MG63 (cell line): Measurements from ENCODE around the gene SLC10A1. TPM values are rescaled to one million over a fixed set of nuclear protein-coding genes. Genes with fewer than 3 reads are reported as not detected.

Experiments used
- DNase-seq: peaks from one replicate; pipeline ENCODE4 v3.0.0-alpha.2; 2020
- H3K27me3 ChIP-seq: fragments of 250-450 bp; sonication (Bioruptor Pico); 2 replicates; pipeline ENCODE4 v1.5.1; 2020; ENCODE audit warnings: mild to moderate bottlenecking, moderate library complexity
- H3K36me3 ChIP-seq: fragments of 250-450 bp; sonication (Bioruptor Pico); 2 replicates; pipeline ENCODE4 v1.5.1; 2020; ENCODE audit warnings: mild to moderate bottlenecking, moderate library complexity
- H3K4me3 ChIP-seq: fragments of 250-450 bp; sonication (Bioruptor Pico); 2 replicates; pipeline ENCODE4 v1.5.1; 2020; ENCODE audit warnings: mild to moderate bottlenecking, moderate library complexity
- H3K9me3 ChIP-seq: fragments of 250-450 bp; sonication (Bioruptor Pico); 2 replicates; pipeline ENCODE4 v1.5.1; 2020; ENCODE audit warnings: mild to moderate bottlenecking, moderate library complexity
- total RNA-seq: library from RNA; depleted of rRNA; stranded (reverse); fragments of >200 nt; shearing (Covaris generic); gene quantifications from 2 replicates; pipeline ENCODE4 v1.2.3, GENCODE V29; 2014; ENCODE audit warnings: low replicate concordance

Gene SLC10A1
- total RNA-seq, 1 experiment from 2014 or later = not detected

DNA sequence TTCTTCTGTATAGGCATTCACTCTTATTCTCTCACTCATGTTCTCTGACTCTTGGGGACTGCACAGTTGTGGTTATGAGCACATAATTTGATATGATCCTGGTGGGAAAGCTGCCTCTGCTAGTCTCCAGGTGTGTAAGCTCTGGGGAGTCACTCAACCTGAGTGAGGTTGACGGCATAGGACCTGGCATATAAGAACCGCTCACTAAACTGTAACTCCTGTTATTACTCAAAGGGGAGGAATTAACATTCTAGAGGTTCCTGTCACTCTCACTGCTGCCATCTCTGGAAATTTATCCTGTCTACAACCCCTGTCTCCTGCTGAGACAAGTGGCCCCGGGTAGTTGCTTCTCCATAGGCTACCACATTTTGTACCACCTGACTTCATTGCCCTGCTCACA lies 16.1 kb downstream of the SLC10A1 start:
- Histone ChIP-seq H3K9me3 (no peaks in the 10 kb centered on the region), H3K4me3 (no peak overlapping the region), H3K36me3 (peaks cover 27% of the 10 kb centered on the region), H3K27me3 (no peaks in the 10 kb centered on the region)
- DNase-seq = no peak

DNA sequence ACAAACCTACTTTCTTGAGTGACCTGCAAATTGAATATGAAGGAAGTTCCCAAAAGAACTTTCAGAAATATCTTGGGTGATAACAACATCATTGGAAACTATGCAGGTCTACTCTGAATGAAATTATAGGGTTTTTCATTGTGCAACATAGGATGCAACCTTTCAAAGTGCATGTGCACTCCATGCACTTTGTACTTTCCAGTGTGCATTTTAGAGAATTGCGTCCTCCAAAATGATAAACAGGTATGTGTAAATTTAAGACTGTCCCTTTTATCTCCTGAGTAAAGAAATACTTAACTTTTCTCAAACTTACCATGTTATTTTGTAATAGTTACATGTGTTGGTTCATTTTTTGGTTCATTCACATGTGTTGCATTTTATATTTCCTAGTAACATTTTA lies 16.9 kb downstream of the SLC10A1 start:
- Histone ChIP-seq H3K9me3 (no peaks in the 10 kb centered on the region), H3K4me3 (no peak overlapping the region), H3K27me3 (no peaks in the 10 kb centered on the region), H3K36me3 (peaks cover 36% of the 10 kb centered on the region)
- no peak for DNase-seq

DNA sequence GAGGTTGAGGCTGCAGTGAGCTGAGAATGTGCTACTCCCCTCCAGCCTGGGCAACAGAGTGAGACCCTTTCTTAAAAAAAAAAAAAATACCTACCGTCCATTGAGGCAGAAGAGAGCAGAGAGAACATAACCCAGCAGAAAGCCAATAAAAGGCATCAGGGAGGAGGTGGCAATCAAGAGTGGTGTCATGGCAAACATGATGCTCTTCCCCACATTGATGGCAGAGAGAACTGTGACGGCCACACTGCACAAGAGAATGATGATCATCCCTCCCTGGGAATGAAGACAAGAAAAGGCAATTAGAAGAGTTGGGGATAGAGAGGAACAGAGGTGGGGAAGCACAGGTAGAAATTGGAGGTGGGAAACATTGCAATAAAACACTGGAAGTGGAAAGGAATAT lies 18.0 kb downstream of the SLC10A1 start:
- Histone ChIP-seq H3K36me3 (peaks cover 43% of the 10 kb centered on the region), H3K27me3 (no peaks in the 10 kb centered on the region), H3K4me3 (no peak overlapping the region), H3K9me3 (no peaks in the 10 kb centered on the region)
- DNase-seq = no peak

DNA sequence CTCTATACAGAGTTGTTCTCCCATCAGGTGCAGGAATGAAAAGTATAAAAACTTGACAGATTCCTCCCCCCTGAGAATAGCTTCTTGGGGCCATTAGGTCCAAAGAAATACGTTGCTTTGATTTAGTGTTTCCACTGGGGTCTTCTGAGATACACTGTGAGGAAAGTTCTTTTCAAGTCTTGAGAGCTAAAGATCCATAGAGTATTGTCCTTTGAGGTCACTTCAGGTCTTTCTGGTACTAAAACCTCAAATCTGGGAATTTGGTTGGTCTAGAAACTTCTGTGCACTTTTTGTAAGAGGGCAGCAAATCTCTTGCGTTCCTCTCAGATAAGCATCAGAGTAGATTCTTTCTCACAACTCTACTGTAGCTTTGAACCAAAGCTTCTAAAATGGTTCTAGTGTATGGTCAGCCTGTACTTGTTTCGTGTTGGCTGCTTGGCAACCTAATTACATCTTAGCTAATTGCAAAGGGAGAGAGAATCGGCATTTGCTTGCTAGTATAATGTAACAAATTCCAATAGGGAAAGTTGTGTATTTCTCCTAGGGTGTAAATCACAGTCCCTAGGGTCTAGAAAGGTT lies 20.1 kb downstream of the SLC10A1 start:
- no peak for DNase-seq
- peaks cover 61% of the 10 kb centered on the region for H3K36me3 ChIP-seq
- H3K4me3 ChIP-seq = no peak overlapping the region
- H3K27me3 ChIP-seq = no peaks in the 10 kb centered on the region
- H3K9me3 ChIP-seq = no peaks in the 10 kb centered on the region

DNA sequence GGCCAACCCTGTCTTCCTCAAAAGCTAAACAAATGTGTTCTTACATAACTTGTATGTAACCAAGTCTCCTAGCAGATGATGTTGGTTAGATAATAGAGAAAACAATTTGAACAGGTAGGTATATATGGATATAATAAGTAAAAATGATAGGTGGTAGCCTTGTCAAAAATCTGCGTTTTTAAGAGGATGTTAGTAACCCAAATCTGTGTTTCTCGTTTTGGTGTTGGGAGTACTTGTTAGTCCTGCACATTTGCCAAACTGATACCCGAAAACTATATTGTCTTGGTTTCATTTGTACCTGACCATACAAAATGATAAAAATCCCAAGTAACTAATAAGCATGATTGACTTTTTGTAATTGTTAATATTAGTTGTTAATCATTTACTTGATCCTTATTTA lies 22.0 kb downstream of the SLC10A1 start:
- no peaks in the 10 kb centered on the region for H3K27me3 ChIP-seq
- no peak for DNase-seq
- H3K36me3 ChIP-seq = peaks cover 76% of the 10 kb centered on the region
- no peak overlapping the region for H3K4me3 ChIP-seq
- no peaks in the 10 kb centered on the region for H3K9me3 ChIP-seq

DNA sequence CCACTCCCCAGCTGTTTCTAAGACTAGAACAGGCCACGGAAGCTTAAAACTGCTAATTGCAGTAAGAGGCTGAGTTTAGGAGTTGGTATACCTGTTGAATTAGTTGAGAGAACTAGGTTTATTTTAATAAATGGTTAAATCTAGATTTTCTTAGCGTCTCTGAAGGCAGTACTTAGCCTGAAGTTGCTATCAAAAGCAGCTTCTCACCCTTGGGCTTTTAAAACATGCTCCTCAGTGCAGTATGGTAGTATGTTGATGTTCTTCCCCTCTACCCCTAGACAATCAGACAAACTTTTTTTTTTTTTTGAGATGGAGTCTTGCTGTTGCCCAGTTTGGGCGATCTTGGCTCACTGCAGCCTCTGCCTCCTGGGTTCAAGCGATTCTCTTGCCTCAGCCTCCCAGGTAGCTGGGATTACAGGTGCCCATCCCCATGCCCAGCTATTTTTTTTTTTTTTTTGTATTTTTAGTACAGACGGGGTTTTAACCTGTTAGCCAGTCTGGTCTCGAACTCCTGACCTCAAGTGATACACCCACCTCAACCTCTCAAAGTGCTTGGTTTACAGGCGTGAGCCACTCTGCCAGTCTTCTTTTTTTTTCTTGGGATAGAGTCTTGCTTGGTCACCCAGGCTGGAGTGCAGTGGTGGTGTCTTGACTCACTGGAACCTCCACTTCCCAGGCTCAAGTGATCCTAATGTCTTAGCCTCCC lies 23.3 kb downstream of the SLC10A1 start:
- H3K9me3 ChIP-seq = no peaks in the 10 kb centered on the region
- no peak for DNase-seq
- no peaks in the 10 kb centered on the region for H3K27me3 ChIP-seq
- peaks cover 89% of the 10 kb centered on the region for H3K36me3 ChIP-seq
- H3K4me3 ChIP-seq = no peak overlapping the region

DNA sequence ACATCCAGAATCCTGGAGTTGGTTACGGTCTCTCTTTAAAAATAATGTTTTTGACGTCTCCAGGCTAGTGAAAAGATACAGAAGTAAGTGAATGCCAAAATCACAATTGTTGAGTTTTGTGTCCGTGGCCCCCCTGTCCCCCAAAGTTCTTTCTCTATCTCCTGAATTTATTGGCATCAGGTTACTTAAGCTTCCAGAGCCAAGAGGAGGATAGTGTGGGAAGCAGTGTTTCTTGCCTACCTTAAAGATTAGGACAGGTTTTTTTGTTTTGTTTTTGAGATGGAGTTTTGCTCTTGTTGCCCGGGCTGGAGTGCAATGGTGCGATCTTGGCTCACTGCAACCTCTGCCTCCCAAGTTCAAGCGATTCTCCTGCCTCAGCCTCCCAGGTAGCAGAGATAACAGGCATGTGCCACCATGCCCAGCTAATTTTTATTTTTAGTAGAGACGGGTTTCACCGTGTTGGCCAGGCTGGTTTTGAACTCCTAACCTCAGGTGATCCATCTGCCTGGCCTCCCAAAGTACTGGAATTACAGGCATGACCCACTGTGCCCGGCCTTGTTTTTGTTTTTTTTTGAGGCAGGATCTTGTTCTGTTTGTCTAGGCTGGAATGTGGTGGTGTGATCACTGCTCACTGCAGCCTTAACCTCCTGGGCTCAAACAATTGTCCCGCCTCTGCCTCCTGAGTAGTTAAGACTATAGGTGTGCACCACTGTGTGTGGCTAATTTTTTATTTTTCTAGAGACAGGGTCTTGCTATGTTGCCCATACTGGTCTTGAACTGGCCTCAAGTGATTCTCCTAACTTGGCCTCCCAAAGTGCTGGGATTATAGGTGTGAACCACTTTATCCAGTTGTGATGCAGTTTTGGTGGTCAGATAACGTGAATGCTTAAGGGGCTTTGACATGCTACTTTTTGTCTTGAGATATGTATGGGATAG lies 24.7 kb downstream of the SLC10A1 start:
- Histone ChIP-seq H3K27me3 (no peaks in the 10 kb centered on the region), H3K9me3 (no peaks in the 10 kb centered on the region), H3K36me3 (peaks cover 91% of the 10 kb centered on the region)

DNA sequence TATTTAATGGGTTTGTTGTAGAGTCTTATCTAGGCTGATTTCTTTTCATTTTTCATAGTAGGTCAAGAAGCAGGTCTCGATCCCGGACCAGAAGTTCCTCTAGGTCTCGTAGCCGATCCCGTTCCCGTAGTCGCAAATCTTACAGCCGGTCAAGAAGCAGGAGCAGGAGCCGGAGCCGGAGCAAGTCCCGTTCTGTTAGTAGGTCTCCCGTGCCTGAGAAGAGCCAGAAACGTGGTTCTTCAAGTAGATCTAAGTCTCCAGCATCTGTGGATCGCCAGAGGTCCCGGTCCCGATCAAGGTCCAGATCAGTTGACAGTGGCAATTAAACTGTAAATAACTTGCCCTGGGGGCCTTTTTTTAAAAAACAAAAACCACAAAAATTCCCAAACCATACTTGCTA lies 25.9 kb downstream of the SLC10A1 start:
- Histone ChIP-seq H3K4me3 (no peak overlapping the region), H3K36me3 (peaks cover 83% of the 10 kb centered on the region), H3K27me3 (no peaks in the 10 kb centered on the region)

More for the DNA sequence above, 24.7 kb downstream of the SLC10A1 start:
- no peak overlapping the region for H3K4me3 ChIP-seq
- DNase-seq = no peak

DNA sequence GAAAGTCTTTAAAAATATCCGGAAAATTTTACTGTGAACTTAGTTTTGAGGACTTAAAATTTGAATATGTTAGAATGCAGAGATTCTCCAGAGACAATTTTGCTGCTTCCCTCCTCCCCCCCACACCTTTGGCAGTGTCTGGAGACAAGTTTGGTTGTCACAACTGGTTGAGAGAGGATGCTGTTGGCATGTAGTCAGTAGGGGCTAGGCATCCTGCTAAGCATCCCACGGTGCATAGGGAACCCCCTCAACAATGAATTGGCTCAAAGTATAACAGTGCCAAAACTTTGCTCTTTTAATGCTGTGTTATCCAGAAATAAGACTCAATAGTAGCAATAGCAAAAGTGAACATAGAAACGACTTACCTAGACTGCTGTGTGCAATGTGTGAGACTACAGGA lies 26.5 kb downstream of the SLC10A1 start:
- no peak overlapping the region for H3K4me3 ChIP-seq
- no peaks in the 10 kb centered on the region for H3K9me3 ChIP-seq
- DNase-seq = no peak
- H3K36me3 ChIP-seq = peaks cover 78% of the 10 kb centered on the region
- H3K27me3 ChIP-seq = no peaks in the 10 kb centered on the region

More for the DNA sequence above, 25.9 kb downstream of the SLC10A1 start:
- no peak for DNase-seq
- H3K9me3 ChIP-seq = no peaks in the 10 kb centered on the region

DNA sequence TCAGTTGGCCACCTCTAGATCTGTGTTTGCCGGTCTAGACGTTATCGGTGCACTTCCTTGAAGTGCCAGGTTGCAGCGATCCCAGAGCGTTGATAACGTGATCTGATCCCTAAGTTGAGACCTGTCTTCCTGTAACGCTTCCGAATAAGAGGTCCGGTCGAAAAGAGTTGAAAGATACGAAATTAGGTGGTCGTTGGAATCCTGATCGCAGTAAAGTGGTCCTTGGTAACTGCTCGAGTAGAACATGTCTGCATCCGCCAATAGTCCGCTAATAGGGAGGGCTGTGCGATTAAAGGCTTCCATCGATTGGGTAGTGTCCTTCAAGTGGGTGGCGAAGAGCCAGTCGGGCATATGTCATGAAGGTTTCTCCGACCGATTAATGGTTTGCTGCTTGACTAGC lies 27.4 kb downstream of the SLC10A1 start:
- H3K4me3 ChIP-seq = no peak overlapping the region
- peaks cover 68% of the 10 kb centered on the region for H3K36me3 ChIP-seq
- H3K9me3 ChIP-seq = no peaks in the 10 kb centered on the region
- no peak for DNase-seq
- no peaks in the 10 kb centered on the region for H3K27me3 ChIP-seq

DNA sequence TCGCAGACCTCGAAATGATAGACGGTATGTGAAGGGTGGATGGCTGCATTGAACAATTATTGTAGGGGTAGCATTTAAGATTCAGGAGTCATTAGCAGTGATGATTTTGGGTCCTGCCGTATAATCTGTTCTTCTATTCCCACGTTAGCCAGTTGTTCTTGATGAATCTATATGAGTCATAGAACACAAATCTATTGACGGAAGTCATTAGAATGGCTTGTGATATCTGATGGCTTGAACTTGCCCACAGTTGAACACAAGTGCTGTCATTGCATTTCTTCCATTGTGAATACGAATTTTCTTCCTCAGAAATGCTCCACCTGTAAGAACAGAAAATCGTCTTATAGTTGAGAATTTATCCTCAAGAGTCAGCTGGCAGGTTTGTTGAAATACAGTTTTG lies 28.2 kb downstream of the SLC10A1 start:
- Histone ChIP-seq H3K4me3 (peak overlapping the region; percentile 99), H3K27me3 (no peaks in the 10 kb centered on the region), H3K36me3 (peaks cover 64% of the 10 kb centered on the region), H3K9me3 (no peaks in the 10 kb centered on the region)
- no peak for DNase-seq

DNA sequence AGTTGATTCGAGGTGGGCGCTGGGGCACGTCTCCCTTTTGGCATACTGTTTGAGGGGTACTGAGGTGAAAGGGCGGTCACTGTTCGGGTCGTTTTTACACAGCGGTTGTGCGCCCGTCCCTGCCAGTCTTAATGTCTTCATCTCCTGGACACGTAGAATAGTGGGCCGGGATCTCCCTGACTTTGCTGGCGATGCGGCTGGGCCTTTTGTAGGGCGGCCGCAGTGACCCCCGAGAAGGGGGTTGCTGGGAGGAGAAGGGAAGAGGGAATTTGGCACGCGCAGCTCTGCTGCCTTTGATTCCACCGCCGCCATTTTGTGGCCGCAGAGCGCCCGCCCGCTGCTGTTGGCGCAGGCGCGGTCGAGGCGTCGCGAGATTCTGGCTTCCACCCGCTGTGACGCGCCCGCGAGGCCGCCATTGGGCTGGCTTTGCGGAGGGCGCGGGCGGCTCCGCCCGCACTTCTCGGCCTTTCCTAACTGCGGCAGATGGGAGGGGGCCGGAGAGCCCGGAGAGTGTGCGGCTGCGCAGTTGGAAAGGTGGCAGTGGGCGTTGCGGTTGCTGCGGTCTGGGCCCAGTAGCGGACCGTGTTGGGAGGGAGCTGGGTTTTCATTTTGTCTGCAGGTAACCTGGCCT lies 29.6 kb downstream of the SLC10A1 start:
- Histone ChIP-seq H3K4me3 (peak overlapping the region; percentile 99), H3K36me3 (peaks cover 53% of the 10 kb centered on the region), H3K27me3 (no peaks in the 10 kb centered on the region), H3K9me3 (no peaks in the 10 kb centered on the region)
- peak; percentile 84 for DNase-seq

DNA sequence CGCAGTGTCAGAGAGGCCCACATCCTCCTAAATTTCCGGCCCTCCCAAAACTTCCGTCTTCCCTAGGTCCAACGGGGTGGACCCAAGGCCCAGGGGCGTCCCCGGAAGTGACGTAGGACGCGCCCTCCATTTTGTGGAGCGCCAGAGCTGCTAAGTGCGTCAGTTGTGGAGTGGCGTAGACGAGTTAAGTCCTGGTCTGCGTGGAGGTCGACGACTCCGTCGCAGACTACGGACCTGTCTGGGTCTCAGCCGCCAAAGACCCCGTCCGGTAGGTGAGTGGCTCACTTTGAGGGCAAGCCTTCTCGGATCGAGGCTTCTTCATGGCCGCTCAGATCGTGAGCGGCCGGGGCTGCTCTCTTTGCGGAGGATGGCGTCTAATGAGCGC lies 30.1 kb downstream of the SLC10A1 start, which contains the start of gene SRSF5:
SRSF5 (plus strand) TSS at position 159 of the 385 bp plus-strand sequence. CDS start 1,015 bp downstream, outside the sequence.
- Histone ChIP-seq H3K27me3 (no peaks in the 10 kb centered on the region), H3K36me3 (peaks cover 48% of the 10 kb centered on the region), H3K4me3 (peak within 1 kb of the TSS; percentile 99), H3K9me3 (no peaks in the 10 kb centered on the region)
- DNase-seq = peak; percentile 94

DNA sequence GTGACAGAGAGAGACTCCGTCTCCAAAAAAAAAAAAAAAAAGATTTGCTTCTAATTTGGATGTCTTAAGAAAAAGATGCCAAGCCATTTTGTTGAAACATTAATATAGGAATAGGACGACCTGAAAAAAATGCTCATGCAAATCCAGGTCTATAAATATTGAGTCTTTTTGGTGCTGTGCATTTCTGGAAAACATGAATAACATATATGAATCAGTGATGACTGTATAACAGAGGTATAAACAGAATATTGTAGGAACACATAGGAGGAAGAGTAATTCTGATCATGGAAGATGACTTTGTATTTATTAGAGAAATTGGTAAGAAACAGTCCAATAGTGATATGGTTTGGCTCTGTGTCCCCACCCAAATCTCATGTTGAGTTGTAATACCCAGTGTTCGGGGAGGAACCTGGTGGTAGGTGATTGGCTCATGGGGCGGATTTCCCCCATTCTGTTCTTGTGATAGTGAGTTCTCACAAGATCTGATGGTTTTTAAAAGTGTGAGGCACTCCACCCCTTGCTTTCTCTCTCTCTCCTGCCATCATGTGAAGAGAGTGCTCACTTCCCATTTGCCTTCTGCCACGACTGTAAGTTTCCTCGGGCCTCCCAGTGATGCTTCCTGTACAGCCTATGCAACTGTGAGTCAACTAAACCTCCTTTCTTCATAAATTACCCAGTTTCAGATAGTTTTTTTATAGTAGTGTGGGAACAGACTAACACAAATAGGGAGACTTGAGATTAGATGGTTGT lies 33.1 kb downstream of the SLC10A1 start:
- H3K4me3 ChIP-seq = no peak overlapping the region
- no peak for DNase-seq
- no peaks in the 10 kb centered on the region for H3K9me3 ChIP-seq
- no peaks in the 10 kb centered on the region for H3K27me3 ChIP-seq
- H3K36me3 ChIP-seq = peaks cover 17% of the 10 kb centered on the region

DNA sequence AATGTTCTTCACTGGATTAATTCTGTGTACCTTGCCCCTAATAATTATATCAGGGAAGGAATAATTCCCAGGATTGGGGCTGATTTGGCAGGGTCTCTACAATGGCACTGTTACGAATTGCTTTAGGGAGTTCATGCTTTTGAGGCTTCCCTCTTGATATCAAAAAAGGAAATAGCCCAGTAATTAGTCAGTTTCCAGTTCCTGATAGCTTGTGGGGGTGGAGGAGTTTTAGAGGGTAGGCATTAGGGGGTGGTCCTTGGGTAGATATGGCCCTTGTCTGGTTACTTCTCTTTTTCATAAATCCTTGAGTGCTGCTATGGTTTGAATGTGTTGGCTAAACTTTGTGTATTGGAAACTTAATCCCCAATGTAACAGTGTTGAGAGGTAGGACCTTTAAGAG lies 36.2 kb downstream of the SLC10A1 start:
- Histone ChIP-seq H3K36me3 (no peaks in the 10 kb centered on the region), H3K27me3 (no peaks in the 10 kb centered on the region), H3K9me3 (no peaks in the 10 kb centered on the region), H3K4me3 (no peak overlapping the region)
- DNase-seq = no peak

DNA sequence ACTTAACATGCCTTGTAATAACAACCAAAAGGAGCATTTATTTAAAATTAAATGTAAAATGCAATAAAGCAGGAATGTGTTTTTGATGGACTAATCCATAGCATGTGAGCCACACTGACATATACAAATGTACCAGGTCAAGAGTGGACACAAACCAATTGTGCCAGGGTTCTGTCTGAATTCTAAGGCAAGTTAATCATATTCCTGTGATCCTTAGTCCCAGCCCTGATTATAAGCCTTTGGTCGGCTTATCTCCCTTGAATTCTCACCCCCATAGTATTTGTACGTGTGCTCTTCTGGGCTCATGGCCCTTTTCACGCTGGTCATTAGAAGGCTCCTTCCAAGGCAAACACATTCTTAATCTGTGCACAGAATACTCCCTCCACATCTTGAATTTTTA lies 40.7 kb downstream of the SLC10A1 start:
- no peak for DNase-seq
- no peaks in the 10 kb centered on the region for H3K36me3 ChIP-seq
- H3K27me3 ChIP-seq = no peaks in the 10 kb centered on the region
- no peaks in the 10 kb centered on the region for H3K9me3 ChIP-seq
- no peak overlapping the region for H3K4me3 ChIP-seq
